Panc1 (cell line): ENCODE results near the gene S100A7. TPM values are rescaled to one million over a fixed set of nuclear protein-coding genes. Genes with fewer than 3 reads are reported as not detected.

ENCODE experiments used
- ATAC-seq: fragments of 200-7000 bp; cut with Tn5 transposase; 2 replicates; pipeline ENCODE4 v1.9.1; 2020; ENCODE audit warnings: mild to moderate bottlenecking, moderate library complexity
- BruUV-seq: library from RNA; stranded (reverse); fragments of 400-500 nt; replicated peaks from 2 replicates; lab custom pipeline; 2021; lab: Mats Ljungman, UMichigan
- CTCF ChIA-PET: fragments of 300-600 bp; sonication (Branson Sonifier 250); formaldehyde crosslinking; loops from one replicate; lab custom pipeline; 2022; ENCODE audit warnings: antibody characterized with exemption; lab: Charles Lee
- POLR2A ChIA-PET: fragments of 300-600 bp; sonication (Branson Sonifier 250); formaldehyde crosslinking; loops from one replicate; lab custom pipeline; 2022; ENCODE audit warnings: antibody characterized with exemption; lab: Charles Lee
- DNase-seq: peaks from one replicate; pipeline ENCODE4 v3.0.0-alpha.2; 2010; ENCODE audit warnings: low read depth, low spot score
- H3K27ac ChIP-seq: 2 replicates; pipeline ENCODE4 v1.5.1; 2011; ENCODE audit warnings: mild to moderate bottlenecking, low read length, inconsistent platforms
- H3K27me3 ChIP-seq: fragments of 200-500 bp; sonication (Bioruptor generic); 2 replicates; pipeline ENCODE4 v1.6.0; 2014; ENCODE audit warnings: low read length, inconsistent platforms; ENCODE audit not compliant: control insufficient read depth, insufficient read depth
- H3K36me3 ChIP-seq: fragments of 200-500 bp; sonication (Bioruptor generic); 2 replicates; pipeline ENCODE4 v1.5.1; 2014; ENCODE audit warnings: inconsistent platforms, mild to moderate bottlenecking, low read length, moderate library complexity; ENCODE audit not compliant: control insufficient read depth, insufficient read depth
- H3K4me1 ChIP-seq: 2 replicates; pipeline ENCODE4 v1.5.1; 2011; ENCODE audit warnings: inconsistent platforms, mild to moderate bottlenecking, low read length, moderate library complexity; ENCODE audit not compliant: control insufficient read depth, insufficient read depth
- H3K4me3 ChIP-seq, 2 experiments: 2 replicates each; pipeline ENCODE4 v1.5.1; 2011 to 2012; ENCODE audit warnings: low read depth in 2 of 2, low read length in 2 of 2, mild to moderate bottlenecking in 2 of 2, inconsistent platforms in 1 of 2, moderate library complexity in 1 of 2
- H3K9me3 ChIP-seq: fragments of 200-500 bp; sonication (Bioruptor generic); 2 replicates; pipeline ENCODE4 v1.5.1; 2014; ENCODE audit warnings: low read depth, mild to moderate bottlenecking, inconsistent platforms, low read length, moderate library complexity; ENCODE audit not compliant: control insufficient read depth, insufficient read depth
- POLR2AphosphoS5 ChIP-seq: IDR thresholded peaks from 2 replicates; pipeline ENCODE4 v1.6.1; 2012; ENCODE audit warnings: mild to moderate bottlenecking, low read depth, low read length, moderate library complexity
- SIN3A ChIP-seq: IDR thresholded peaks from 2 replicates; pipeline ENCODE4 v1.6.1; 2012; ENCODE audit warnings: low read depth, mild to moderate bottlenecking, low read length, moderate library complexity, borderline replicate concordance; ENCODE audit not compliant: insufficient read depth
- TCF7L2 ChIP-seq: IDR thresholded peaks from 2 replicates; pipeline ENCODE4 v1.6.1; 2011; ENCODE audit warnings: mild to moderate bottlenecking, low read depth, low read length, inconsistent platforms
- in situ Hi-C: cut with HindIII; loops from 2 replicates; pipeline ENCODE4 v1.10.0; 2016; ENCODE audit warnings: low sequenced_read_pairs, low pct_unique_long_range_greater_than_20kb
- intact Hi-C: fragments of 100-400 bp; cut with micrococcal nuclease; formaldehyde crosslinking; loops from one replicate; pipeline ENCODE4 v1.10.0; 2022; ENCODE audit not compliant: unreplicated experiment
- total RNA-seq: library from RNA; stranded (reverse); gene quantifications from one replicate; pipeline ENCODE4 v1.2.1, GENCODE V29; 2021; ENCODE audit not compliant: unreplicated experiment
- TF ChIP-seq, protein P1 (sequence below), 2 experiments: IDR thresholded peaks; 2 replicates each; pipeline ENCODE4 v1.6.1; 2011 to 2012; ENCODE audit warnings: low read depth in 2 of 2, control low read depth in 1 of 2, low read length in 1 of 2, mild to moderate bottlenecking in 1 of 2, moderate library complexity in 1 of 2; ENCODE audit not compliant: insufficient read depth in 1 of 2
- TF ChIP-seq, protein P2 (sequence below): fragments of 450-650 bp; IDR thresholded peaks from 2 replicates; pipeline ENCODE4 v1.5.1; 2017; ENCODE audit warnings: mild to moderate bottlenecking

The S100A7 gene
- total RNA-seq, 1 experiment from 2014 or later, result not detected

DNA sequence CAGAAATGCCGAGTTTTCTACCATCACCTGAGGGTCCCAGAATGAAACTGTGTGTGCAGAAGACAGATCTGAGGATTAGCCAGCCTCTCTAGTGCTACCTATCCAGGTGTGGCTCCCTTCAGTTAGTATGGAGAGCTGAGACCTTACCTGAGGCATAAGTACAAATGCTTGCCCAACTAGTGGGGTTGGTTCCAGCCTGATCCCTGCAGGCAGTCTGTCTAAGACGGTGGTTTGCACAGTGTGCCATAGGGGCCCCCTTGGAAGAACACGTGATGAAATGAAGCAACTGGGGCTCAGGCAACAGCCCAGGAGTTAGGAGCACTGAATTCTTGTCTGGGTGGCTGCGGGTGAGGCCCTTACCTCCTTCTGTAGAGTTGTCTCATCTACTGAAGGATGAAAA is 28.5 kb downstream of the S100A7 start:
- Histone ChIP-seq H3K36me3 (no peaks in the 10 kb centered on the region), H3K9me3 (no peaks in the 10 kb centered on the region), H3K27me3 (peaks cover 2% of the 10 kb centered on the region; the same call in 1 of the 2 replicates), H3K27ac (no peak overlapping the region), H3K4me1 (no peaks in the 10 kb centered on the region), H3K4me3 (no peak overlapping the region)
- no peak for DNase-seq
- TF ChIP-seq TCF7L2 (no peak), POLR2AphosphoS5 (no peak)
- TF ChIP-seq, protein P1, sequence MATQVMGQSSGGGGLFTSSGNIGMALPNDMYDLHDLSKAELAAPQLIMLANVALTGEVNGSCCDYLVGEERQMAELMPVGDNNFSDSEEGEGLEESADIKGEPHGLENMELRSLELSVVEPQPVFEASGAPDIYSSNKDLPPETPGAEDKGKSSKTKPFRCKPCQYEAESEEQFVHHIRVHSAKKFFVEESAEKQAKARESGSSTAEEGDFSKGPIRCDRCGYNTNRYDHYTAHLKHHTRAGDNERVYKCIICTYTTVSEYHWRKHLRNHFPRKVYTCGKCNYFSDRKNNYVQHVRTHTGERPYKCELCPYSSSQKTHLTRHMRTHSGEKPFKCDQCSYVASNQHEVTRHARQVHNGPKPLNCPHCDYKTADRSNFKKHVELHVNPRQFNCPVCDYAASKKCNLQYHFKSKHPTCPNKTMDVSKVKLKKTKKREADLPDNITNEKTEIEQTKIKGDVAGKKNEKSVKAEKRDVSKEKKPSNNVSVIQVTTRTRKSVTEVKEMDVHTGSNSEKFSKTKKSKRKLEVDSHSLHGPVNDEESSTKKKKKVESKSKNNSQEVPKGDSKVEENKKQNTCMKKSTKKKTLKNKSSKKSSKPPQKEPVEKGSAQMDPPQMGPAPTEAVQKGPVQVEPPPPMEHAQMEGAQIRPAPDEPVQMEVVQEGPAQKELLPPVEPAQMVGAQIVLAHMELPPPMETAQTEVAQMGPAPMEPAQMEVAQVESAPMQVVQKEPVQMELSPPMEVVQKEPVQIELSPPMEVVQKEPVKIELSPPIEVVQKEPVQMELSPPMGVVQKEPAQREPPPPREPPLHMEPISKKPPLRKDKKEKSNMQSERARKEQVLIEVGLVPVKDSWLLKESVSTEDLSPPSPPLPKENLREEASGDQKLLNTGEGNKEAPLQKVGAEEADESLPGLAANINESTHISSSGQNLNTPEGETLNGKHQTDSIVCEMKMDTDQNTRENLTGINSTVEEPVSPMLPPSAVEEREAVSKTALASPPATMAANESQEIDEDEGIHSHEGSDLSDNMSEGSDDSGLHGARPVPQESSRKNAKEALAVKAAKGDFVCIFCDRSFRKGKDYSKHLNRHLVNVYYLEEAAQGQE (IDR thresholded peaks at IDR 0.05; ENCODE audit: insufficient read depth in 1 of 2, low read depth in 2 of 2, low read length in 1 of 2), result no peak
- in situ Hi-C loops (no loop called here), intact Hi-C loops (no loop called here)
- ChIA-PET POLR2A (no interaction called here), CTCF (no interaction called here)
- no TSS peak for BruUV-seq
- ATAC-seq, result no peak

DNA sequence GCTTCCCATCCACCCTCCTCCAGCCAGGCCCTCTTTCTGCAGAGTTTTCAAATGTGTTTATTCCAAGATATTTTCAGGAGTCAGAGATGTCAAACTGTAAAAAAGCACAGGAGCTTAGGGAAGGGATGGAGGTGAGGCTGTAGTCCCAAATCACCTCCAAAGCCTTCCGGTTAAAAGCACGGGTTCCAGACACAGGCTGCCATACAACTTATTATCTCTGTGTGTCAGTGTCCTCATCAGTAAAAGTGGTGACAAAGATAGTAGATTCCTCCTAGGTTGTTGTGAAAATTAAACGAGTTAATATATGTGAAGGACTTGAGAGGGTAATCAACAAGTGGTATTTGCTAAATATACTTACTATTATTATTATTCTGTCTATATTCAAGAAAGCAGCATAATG is 29.0 kb downstream of the S100A7 start:
- BruUV-seq, result no TSS peak
- ChIA-PET POLR2A (no interaction called here), CTCF (no interaction called here)
- ATAC-seq, result no peak
- TF ChIP-seq SIN3A (no peak), TCF7L2 (no peak)
- TF ChIP-seq, protein P2, sequence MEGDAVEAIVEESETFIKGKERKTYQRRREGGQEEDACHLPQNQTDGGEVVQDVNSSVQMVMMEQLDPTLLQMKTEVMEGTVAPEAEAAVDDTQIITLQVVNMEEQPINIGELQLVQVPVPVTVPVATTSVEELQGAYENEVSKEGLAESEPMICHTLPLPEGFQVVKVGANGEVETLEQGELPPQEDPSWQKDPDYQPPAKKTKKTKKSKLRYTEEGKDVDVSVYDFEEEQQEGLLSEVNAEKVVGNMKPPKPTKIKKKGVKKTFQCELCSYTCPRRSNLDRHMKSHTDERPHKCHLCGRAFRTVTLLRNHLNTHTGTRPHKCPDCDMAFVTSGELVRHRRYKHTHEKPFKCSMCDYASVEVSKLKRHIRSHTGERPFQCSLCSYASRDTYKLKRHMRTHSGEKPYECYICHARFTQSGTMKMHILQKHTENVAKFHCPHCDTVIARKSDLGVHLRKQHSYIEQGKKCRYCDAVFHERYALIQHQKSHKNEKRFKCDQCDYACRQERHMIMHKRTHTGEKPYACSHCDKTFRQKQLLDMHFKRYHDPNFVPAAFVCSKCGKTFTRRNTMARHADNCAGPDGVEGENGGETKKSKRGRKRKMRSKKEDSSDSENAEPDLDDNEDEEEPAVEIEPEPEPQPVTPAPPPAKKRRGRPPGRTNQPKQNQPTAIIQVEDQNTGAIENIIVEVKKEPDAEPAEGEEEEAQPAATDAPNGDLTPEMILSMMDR, result no peak
- TF ChIP-seq, protein P1 (IDR thresholded peaks at IDR 0.05; ENCODE audit: insufficient read depth in 1 of 2, low read depth in 2 of 2, low read length in 1 of 2), result no peak
- no peaks in the 10 kb centered on the region for H3K9me3 ChIP-seq
- H3K27ac ChIP-seq, result no peak overlapping the region
- no peaks in the 10 kb centered on the region; the same call in 1 of the 2 replicates for H3K27me3 ChIP-seq
- H3K36me3 ChIP-seq, result no peaks in the 10 kb centered on the region
- intact Hi-C loops, result no loop called here
- no peaks in the 10 kb centered on the region for H3K4me1 ChIP-seq
- H3K4me3 ChIP-seq, result no peak overlapping the region
- DNase-seq, result no peak
- in situ Hi-C loops, result no loop called here
